OCI-LY1 (cell line): ENCODE measurements around the gene MARK2.

Source experiments
- EZH2 ChIP-seq: fragments of 200-600 bp; sonication (generic), shearing (Covaris generic); IDR thresholded peaks from 2 replicates; pipeline ENCODE4 v1.8.0; 2017; ENCODE audit warnings: borderline replicate concordance, mixed run types, mild to moderate bottlenecking, antibody characterized with exemption, low read length, moderate library complexity, mixed read lengths
- TF ChIP-seq, protein P1 (sequence below): fragments of 200-600 bp; sonication (generic), shearing (Covaris generic); IDR thresholded peaks from 2 replicates; pipeline ENCODE4 v1.5.1; 2017; ENCODE audit warnings: mild to moderate bottlenecking, antibody characterized with exemption, low read length, moderate library complexity, mixed read lengths

DNA sequence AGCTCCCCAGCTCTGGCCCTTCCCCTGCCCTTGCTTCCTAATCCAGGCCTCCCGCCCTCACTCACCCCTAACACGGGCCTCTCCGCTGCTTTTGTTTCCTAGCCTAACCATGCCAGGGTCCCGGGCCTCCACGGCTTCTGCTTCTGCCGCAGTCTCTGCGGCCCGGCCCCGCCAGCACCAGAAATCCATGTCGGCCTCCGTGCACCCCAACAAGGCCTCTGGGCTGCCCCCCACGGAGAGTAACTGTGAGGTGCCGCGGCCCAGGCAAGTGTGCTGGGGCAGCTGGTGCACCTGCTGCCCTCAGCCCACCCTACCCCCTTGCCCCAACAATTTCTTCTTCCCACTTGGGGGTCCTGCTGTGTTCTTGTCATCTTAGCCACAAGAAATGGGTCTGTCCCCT, 65.0 kb downstream of the MARK2 start:
- TF ChIP-seq, protein P1, sequence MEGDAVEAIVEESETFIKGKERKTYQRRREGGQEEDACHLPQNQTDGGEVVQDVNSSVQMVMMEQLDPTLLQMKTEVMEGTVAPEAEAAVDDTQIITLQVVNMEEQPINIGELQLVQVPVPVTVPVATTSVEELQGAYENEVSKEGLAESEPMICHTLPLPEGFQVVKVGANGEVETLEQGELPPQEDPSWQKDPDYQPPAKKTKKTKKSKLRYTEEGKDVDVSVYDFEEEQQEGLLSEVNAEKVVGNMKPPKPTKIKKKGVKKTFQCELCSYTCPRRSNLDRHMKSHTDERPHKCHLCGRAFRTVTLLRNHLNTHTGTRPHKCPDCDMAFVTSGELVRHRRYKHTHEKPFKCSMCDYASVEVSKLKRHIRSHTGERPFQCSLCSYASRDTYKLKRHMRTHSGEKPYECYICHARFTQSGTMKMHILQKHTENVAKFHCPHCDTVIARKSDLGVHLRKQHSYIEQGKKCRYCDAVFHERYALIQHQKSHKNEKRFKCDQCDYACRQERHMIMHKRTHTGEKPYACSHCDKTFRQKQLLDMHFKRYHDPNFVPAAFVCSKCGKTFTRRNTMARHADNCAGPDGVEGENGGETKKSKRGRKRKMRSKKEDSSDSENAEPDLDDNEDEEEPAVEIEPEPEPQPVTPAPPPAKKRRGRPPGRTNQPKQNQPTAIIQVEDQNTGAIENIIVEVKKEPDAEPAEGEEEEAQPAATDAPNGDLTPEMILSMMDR = no peak
- TF ChIP-seq EZH2 = no peak
